HEK293T (cell line): ENCODE results near the gene TBCE.

Experiments
- FOXM1 ChIP-seq: fragments of 450-650 bp; IDR thresholded peaks from 2 replicates; pipeline ENCODE4 v1.6.1; 2017; ENCODE audit warnings: mild to moderate bottlenecking, borderline replicate concordance
- TARDBP ChIP-seq: fragments of 450-650 bp; IDR thresholded peaks from 2 replicates; pipeline ENCODE4 v1.6.1; 2016

DNA sequence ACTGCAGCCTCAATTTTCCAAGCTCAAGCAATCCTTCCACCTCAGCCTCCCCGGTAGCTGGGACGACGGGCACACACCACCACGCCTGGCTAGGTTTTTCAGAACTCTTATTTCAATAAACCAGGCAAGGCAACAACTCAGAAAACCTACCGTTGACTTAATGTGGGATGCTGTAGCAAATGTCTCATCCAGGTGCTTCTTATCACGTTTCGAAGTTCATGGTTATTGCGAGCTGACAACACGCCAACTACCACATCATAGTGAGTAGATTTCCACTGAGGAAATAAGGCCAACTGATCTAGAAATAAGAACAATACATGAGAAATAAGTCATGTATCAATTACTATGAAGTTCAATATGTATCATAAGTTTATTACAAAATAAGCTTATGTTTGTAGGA is 127.3 kb downstream of the TBCE start:
- no peak for TF ChIP-seq FOXM1
- TF ChIP-seq TARDBP: no peak
